WTC11 (cell line): ENCODE data around the gene GUCA2A. TPM values are rescaled to one million over a fixed set of nuclear protein-coding genes. Genes with fewer than 3 reads are reported as not detected.

Source experiments
- ATAC-seq: fragments of 200-7000 bp; cut with Tn5 transposase; 2 replicates; pipeline ENCODE4 v1.10.0; 2021; ENCODE audit warnings: mild to moderate bottlenecking, moderate library complexity
- CTCF ChIA-PET: fragments of 300-600 bp; sonication (Branson Sonifier 250); formaldehyde crosslinking; loops from one replicate; lab custom pipeline; 2021; ENCODE audit warnings: antibody characterized with exemption; lab: Charles Lee
- POLR2A ChIA-PET: fragments of 350-600 bp; sonication (Branson Sonifier 250); formaldehyde crosslinking; loops from one replicate; lab custom pipeline; 2021; ENCODE audit warnings: antibody characterized with exemption; lab: Charles Lee
- DNase-seq: peaks from one replicate; pipeline ENCODE4 v3.0.0; 2021; ENCODE audit warnings: low spot score
- H3K27ac Mint-ChIP-seq: 2 replicates; pipeline ENCODE4 v1.8.0; 2021; ENCODE audit warnings: mixed read lengths
- H3K27me3 Mint-ChIP-seq: 2 replicates; pipeline ENCODE4 v1.8.0; 2021; ENCODE audit warnings: low read depth, mild to moderate bottlenecking, moderate library complexity, mixed read lengths
- H3K36me3 Mint-ChIP-seq: 2 replicates; pipeline ENCODE4 v1.8.0; 2021; ENCODE audit warnings: mixed read lengths
- H3K4me1 Mint-ChIP-seq: 2 replicates; pipeline ENCODE4 v1.8.0; 2022; ENCODE audit warnings: mixed read lengths
- H3K4me3 Mint-ChIP-seq: 2 replicates; pipeline ENCODE4 v1.8.0; 2021; ENCODE audit warnings: mild to moderate bottlenecking, moderate library complexity, mixed read lengths
- H3K9me3 Mint-ChIP-seq: 2 replicates; pipeline ENCODE4 v1.8.0; 2021; ENCODE audit warnings: mixed read lengths
- CREM ChIP-seq: sonication (generic); formaldehyde crosslinking; IDR thresholded peaks from 2 replicates; pipeline ENCODE4 v1.8.1; 2022; ENCODE audit warnings: mild to moderate bottlenecking, missing genetic modification reagents, moderate library complexity
- ETV6 ChIP-seq: sonication (generic); formaldehyde crosslinking; IDR thresholded peaks from 2 replicates; pipeline ENCODE4 v1.8.1; 2022; ENCODE audit warnings: mild to moderate bottlenecking, missing genetic modification reagents
- FOXK1 ChIP-seq: sonication (generic); formaldehyde crosslinking; IDR thresholded peaks from 2 replicates; pipeline ENCODE4 v1.8.0; 2022; ENCODE audit warnings: mild to moderate bottlenecking, moderate library complexity, missing genetic modification reagents
- GRHL2 ChIP-seq: fragments of 250-450 bp; sonication (Bioruptor Pico); IDR thresholded peaks from 2 replicates; pipeline ENCODE4 v1.8.0; 2022; ENCODE audit warnings: mild to moderate bottlenecking, moderate library complexity; ENCODE audit not compliant: insufficient replicate concordance, severe bottlenecking
- IRF2 ChIP-seq: sonication (generic); formaldehyde crosslinking; IDR thresholded peaks from 2 replicates; pipeline ENCODE4 v1.8.0; 2022; ENCODE audit warnings: low read depth, missing genetic modification reagents, borderline replicate concordance
- MXD4 ChIP-seq: fragments of 250-450 bp; sonication (Bioruptor Pico); IDR thresholded peaks from 2 replicates; pipeline ENCODE4 v1.8.0; 2021; ENCODE audit warnings: mild to moderate bottlenecking, moderate library complexity, borderline replicate concordance
- NFE2L1 ChIP-seq: sonication (generic); formaldehyde crosslinking; IDR thresholded peaks from 2 replicates; pipeline ENCODE4 v1.8.1; 2023; ENCODE audit warnings: missing genetic modification reagents
- NR3C1 ChIP-seq: sonication (generic); formaldehyde crosslinking; conservative IDR thresholded peaks from 2 replicates; pipeline ENCODE4 v1.8.1; 2023; ENCODE audit warnings: low read depth, mild to moderate bottlenecking, missing genetic modification reagents
- RELA ChIP-seq: sonication (generic); formaldehyde crosslinking; IDR thresholded peaks from 2 replicates; pipeline ENCODE4 v1.8.1; 2022; ENCODE audit warnings: missing genetic modification reagents, mild to moderate bottlenecking, borderline replicate concordance
- ZNF138 ChIP-seq: sonication (generic); formaldehyde crosslinking; conservative IDR thresholded peaks from 2 replicates; pipeline ENCODE4 v1.8.1; 2022; ENCODE audit warnings: mild to moderate bottlenecking, moderate library complexity, missing genetic modification reagents
- ZNF219 ChIP-seq: sonication (generic); formaldehyde crosslinking; IDR thresholded peaks from 2 replicates; pipeline ENCODE4 v1.8.0; 2023; ENCODE audit warnings: missing genetic modification reagents, mild to moderate bottlenecking, borderline replicate concordance
- total RNA-seq: library from RNA; stranded (reverse); gene quantifications from 3 replicates; pipeline ENCODE4 v1.2.3, GENCODE V29; 2021
- TF ChIP-seq, protein P1 (sequence below): sonication (generic); formaldehyde crosslinking; IDR thresholded peaks from 2 replicates; pipeline ENCODE4 v1.8.1; 2023; ENCODE audit warnings: mild to moderate bottlenecking, missing genetic modification reagents, borderline replicate concordance
- TF ChIP-seq, protein P2 (sequence below): sonication (generic); formaldehyde crosslinking; IDR thresholded peaks from 2 replicates; pipeline ENCODE4 v1.8.0; 2022; ENCODE audit warnings: mild to moderate bottlenecking, missing genetic modification reagents
- TF ChIP-seq, protein P3 (sequence below): sonication (generic); formaldehyde crosslinking; conservative IDR thresholded peaks from 2 replicates; pipeline ENCODE4 v1.8.1; 2023; ENCODE audit warnings: mild to moderate bottlenecking, low read depth, missing genetic modification reagents, moderate library complexity
- TF ChIP-seq, protein P4 (sequence below): fragments of 250-450 bp; sonication (Bioruptor Pico); IDR thresholded peaks from 2 replicates; pipeline ENCODE4 v1.8.0; 2021; ENCODE audit warnings: mild to moderate bottlenecking
- TF ChIP-seq, protein P5 (sequence below): sonication (generic); formaldehyde crosslinking; IDR thresholded peaks from 2 replicates; pipeline ENCODE4 v1.8.1; 2022; ENCODE audit warnings: mild to moderate bottlenecking, missing genetic modification reagents, moderate library complexity, borderline replicate concordance
- TF ChIP-seq, protein P6 (sequence below): sonication (generic); formaldehyde crosslinking; IDR thresholded peaks from 2 replicates; pipeline ENCODE4 v1.8.0; 2022; ENCODE audit warnings: mild to moderate bottlenecking, missing genetic modification reagents
- TF ChIP-seq, protein P7 (sequence below): fragments of 200-600 bp; IDR thresholded peaks from 2 replicates; pipeline ENCODE4 v1.8.0; 2022; ENCODE audit warnings: antibody characterized with exemption

Gene GUCA2A
- total RNA-seq, 1 experiment from 2014 or later, result not detected

DNA sequence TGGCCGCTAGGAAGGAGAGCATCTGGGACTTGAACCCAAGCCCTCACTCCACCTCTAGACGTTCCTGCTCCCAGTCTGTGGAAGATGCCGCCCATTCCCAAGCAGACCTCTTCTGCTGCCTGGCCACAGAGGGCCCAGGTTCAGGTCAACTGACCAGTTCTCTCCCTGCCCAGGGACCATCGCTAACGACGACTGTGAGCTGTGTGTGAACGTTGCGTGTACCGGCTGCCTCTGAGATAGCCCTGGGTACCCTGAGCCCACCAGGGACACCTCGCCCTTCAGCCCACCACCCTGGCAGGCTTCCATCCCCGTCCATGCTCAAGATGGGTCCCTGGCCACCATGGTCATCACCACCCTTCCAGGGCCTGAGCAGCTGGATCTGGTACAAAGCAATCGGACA lies 9.2 kb downstream of the GUCA2A start (continued):
- no peak for TF ChIP-seq IRF2 (CRISPR knock-in tag)
- TF ChIP-seq, all 79 proteins: peak for 0

DNA sequence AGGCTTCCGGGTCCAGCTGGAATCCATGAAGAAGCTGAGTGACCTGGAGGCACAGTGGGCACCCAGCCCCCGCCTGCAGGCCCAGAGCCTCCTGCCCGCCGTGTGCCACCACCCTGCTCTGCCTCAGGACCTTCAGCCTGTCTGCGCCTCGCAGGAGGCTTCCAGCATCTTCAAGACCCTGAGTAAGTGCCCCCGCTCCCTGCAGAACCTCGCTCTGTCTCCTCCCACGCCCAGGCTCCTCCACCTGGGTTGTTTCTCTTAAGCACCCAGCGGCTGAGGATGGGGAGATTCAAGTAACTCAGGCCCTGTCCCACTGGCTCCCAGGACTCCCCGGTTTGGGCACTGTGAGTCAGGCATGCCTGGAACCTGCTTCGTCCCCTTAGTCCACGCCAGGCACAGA lies 9.9 kb downstream of the GUCA2A start:
- H3K4me3 Mint-ChIP-seq, result no peak overlapping the region
- H3K36me3 Mint-ChIP-seq, result no peaks in the 10 kb centered on the region
- H3K9me3 Mint-ChIP-seq, result no peaks in the 10 kb centered on the region; the same call in 1 of the 2 replicates
- ATAC-seq (no peak), DNase-seq (no peak)
- H3K27ac Mint-ChIP-seq, result no peak overlapping the region
- no peaks in the 10 kb centered on the region for H3K4me1 Mint-ChIP-seq
- TF ChIP-seq, protein P1, sequence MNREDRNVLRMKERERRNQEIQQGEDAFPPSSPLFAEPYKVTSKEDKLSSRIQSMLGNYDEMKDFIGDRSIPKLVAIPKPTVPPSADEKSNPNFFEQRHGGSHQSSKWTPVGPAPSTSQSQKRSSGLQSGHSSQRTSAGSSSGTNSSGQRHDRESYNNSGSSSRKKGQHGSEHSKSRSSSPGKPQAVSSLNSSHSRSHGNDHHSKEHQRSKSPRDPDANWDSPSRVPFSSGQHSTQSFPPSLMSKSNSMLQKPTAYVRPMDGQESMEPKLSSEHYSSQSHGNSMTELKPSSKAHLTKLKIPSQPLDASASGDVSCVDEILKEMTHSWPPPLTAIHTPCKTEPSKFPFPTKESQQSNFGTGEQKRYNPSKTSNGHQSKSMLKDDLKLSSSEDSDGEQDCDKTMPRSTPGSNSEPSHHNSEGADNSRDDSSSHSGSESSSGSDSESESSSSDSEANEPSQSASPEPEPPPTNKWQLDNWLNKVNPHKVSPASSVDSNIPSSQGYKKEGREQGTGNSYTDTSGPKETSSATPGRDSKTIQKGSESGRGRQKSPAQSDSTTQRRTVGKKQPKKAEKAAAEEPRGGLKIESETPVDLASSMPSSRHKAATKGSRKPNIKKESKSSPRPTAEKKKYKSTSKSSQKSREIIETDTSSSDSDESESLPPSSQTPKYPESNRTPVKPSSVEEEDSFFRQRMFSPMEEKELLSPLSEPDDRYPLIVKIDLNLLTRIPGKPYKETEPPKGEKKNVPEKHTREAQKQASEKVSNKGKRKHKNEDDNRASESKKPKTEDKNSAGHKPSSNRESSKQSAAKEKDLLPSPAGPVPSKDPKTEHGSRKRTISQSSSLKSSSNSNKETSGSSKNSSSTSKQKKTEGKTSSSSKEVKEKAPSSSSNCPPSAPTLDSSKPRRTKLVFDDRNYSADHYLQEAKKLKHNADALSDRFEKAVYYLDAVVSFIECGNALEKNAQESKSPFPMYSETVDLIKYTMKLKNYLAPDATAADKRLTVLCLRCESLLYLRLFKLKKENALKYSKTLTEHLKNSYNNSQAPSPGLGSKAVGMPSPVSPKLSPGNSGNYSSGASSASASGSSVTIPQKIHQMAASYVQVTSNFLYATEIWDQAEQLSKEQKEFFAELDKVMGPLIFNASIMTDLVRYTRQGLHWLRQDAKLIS (CRISPR knock-in tag), result no peak
- TF ChIP-seq NFE2L1 (CRISPR knock-in tag), result no peak
- TF ChIP-seq, protein P2, sequence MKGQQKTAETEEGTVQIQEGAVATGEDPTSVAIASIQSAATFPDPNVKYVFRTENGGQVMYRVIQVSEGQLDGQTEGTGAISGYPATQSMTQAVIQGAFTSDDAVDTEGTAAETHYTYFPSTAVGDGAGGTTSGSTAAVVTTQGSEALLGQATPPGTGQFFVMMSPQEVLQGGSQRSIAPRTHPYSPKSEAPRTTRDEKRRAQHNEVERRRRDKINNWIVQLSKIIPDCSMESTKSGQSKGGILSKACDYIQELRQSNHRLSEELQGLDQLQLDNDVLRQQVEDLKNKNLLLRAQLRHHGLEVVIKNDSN, result no peak
- no peak for TF ChIP-seq ZNF138
- no peak for TF ChIP-seq MXD4 (CRISPR knock-in tag)
- TF ChIP-seq FOXK1 (CRISPR knock-in tag), result no peak
- TF ChIP-seq, protein P3, sequence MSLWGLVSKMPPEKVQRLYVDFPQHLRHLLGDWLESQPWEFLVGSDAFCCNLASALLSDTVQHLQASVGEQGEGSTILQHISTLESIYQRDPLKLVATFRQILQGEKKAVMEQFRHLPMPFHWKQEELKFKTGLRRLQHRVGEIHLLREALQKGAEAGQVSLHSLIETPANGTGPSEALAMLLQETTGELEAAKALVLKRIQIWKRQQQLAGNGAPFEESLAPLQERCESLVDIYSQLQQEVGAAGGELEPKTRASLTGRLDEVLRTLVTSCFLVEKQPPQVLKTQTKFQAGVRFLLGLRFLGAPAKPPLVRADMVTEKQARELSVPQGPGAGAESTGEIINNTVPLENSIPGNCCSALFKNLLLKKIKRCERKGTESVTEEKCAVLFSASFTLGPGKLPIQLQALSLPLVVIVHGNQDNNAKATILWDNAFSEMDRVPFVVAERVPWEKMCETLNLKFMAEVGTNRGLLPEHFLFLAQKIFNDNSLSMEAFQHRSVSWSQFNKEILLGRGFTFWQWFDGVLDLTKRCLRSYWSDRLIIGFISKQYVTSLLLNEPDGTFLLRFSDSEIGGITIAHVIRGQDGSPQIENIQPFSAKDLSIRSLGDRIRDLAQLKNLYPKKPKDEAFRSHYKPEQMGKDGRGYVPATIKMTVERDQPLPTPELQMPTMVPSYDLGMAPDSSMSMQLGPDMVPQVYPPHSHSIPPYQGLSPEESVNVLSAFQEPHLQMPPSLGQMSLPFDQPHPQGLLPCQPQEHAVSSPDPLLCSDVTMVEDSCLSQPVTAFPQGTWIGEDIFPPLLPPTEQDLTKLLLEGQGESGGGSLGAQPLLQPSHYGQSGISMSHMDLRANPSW (CRISPR knock-in tag), result no peak
- TF ChIP-seq ZNF219, result no peak
- TF ChIP-seq, protein P4, sequence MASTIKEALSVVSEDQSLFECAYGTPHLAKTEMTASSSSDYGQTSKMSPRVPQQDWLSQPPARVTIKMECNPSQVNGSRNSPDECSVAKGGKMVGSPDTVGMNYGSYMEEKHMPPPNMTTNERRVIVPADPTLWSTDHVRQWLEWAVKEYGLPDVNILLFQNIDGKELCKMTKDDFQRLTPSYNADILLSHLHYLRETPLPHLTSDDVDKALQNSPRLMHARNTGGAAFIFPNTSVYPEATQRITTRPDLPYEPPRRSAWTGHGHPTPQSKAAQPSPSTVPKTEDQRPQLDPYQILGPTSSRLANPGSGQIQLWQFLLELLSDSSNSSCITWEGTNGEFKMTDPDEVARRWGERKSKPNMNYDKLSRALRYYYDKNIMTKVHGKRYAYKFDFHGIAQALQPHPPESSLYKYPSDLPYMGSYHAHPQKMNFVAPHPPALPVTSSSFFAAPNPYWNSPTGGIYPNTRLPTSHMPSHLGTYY (CRISPR knock-in tag), result no peak
- TF ChIP-seq, protein P5, sequence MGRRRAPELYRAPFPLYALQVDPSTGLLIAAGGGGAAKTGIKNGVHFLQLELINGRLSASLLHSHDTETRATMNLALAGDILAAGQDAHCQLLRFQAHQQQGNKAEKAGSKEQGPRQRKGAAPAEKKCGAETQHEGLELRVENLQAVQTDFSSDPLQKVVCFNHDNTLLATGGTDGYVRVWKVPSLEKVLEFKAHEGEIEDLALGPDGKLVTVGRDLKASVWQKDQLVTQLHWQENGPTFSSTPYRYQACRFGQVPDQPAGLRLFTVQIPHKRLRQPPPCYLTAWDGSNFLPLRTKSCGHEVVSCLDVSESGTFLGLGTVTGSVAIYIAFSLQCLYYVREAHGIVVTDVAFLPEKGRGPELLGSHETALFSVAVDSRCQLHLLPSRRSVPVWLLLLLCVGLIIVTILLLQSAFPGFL, result no peak
- TF ChIP-seq RELA (CRISPR knock-in tag), result no peak
- TF ChIP-seq, protein P6, sequence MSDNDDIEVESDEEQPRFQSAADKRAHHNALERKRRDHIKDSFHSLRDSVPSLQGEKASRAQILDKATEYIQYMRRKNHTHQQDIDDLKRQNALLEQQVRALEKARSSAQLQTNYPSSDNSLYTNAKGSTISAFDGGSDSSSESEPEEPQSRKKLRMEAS (CRISPR knock-in tag), result no peak
- TF ChIP-seq NR3C1 (CRISPR knock-in tag), result no peak
- TF ChIP-seq, protein P7, sequence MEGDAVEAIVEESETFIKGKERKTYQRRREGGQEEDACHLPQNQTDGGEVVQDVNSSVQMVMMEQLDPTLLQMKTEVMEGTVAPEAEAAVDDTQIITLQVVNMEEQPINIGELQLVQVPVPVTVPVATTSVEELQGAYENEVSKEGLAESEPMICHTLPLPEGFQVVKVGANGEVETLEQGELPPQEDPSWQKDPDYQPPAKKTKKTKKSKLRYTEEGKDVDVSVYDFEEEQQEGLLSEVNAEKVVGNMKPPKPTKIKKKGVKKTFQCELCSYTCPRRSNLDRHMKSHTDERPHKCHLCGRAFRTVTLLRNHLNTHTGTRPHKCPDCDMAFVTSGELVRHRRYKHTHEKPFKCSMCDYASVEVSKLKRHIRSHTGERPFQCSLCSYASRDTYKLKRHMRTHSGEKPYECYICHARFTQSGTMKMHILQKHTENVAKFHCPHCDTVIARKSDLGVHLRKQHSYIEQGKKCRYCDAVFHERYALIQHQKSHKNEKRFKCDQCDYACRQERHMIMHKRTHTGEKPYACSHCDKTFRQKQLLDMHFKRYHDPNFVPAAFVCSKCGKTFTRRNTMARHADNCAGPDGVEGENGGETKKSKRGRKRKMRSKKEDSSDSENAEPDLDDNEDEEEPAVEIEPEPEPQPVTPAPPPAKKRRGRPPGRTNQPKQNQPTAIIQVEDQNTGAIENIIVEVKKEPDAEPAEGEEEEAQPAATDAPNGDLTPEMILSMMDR, result no peak
- no peak for TF ChIP-seq CREM (CRISPR knock-in tag)
- no peak for TF ChIP-seq ETV6 (CRISPR knock-in tag)
- TF ChIP-seq GRHL2 (CRISPR knock-in tag), result no peak
- ChIA-PET POLR2A (no interaction called here), CTCF (interaction anchor here (1.5 kb wide), 1 partner anchor 19 kb away, joined by 10 read pairs; no protein-coding TSS in a partner anchor)
- H3K27me3 Mint-ChIP-seq, result no peaks in the 10 kb centered on the region
